NOMO-1 treated with dmso at 0.1 percent for 144 hours (cell line): ENCODE measurements around the gene AMIGO1.

Experiments used
- DNase-seq: peaks from one replicate; lab custom pipeline; 2025; ENCODE audit not compliant: unreplicated experiment; lab: John Stamatoyannopoulos, UW

AMIGO1 gene

GRCh38 chr1:109457819-109458218 lies 51.7 kb downstream of the AMIGO1 start:
- no peak for DNase-seq

DNA sequence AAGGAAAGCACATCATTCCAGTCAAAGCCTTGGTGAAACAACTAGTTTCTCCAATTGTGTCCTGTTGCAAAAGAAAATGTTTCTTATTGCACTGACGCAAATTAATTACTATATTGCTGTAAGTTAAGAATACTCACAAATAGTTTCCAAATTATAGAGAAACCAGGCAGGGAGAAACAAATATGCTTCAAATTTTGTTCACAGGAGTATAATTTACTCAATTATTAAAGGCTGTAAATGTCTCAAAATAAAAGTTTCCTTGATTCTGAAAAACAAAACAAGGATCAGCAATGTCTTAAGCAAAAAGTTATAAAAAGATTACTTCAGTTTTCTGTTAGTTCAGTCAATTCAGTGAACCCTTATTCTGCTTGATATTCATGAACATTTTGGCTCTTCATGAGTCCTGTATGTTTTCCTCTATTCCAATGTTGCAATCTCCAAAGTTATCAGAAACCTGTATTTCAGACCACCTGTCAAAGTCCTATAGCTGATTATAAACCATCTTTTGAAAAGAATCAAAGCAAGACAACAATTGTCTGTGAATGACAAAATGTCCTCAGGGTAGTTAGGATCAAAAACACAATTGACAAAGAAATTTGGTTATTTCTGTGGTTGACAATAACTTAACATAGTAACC lies 54.9 kb downstream of the AMIGO1 start:
- no peak for DNase-seq
